RWPE2 (cell line): Measurements from ENCODE around the gene POLDIP2.

Experiments used
- ATAC-seq: fragments of 200-7000 bp; cut with Tn5 transposase; 3 replicates; pipeline ENCODE4 v1.9.1; 2021; ENCODE audit warnings: low read depth
- DNase-seq: peaks from one replicate; pipeline ENCODE4 v3.0.0-alpha.2; 2020; ENCODE audit warnings: low spot score
- H3K27ac ChIP-seq: fragments of 450-650 bp; 2 replicates; pipeline ENCODE4 v1.5.1; 2017; ENCODE audit warnings: mild to moderate bottlenecking; ENCODE audit not compliant: poor library complexity, severe bottlenecking
- H3K27me3 ChIP-seq: fragments of 250-450 bp; sonication (Bioruptor Pico); 2 replicates; pipeline ENCODE4 v1.5.1; 2021; ENCODE audit warnings: mild to moderate bottlenecking, moderate library complexity; ENCODE audit not compliant: insufficient read depth, poor library complexity, severe bottlenecking
- H3K36me3 ChIP-seq: fragments of 250-450 bp; sonication (Bioruptor Pico); 2 replicates; pipeline ENCODE4 v1.5.1; 2020; ENCODE audit warnings: low read depth, mild to moderate bottlenecking, moderate library complexity
- H3K4me1 ChIP-seq: fragments of 250-450 bp; sonication (Bioruptor Pico); 2 replicates; pipeline ENCODE4 v1.5.1; 2021; ENCODE audit warnings: mild to moderate bottlenecking, moderate library complexity; ENCODE audit not compliant: insufficient read depth, poor library complexity, severe bottlenecking
- H3K4me3 ChIP-seq: fragments of 250-450 bp; sonication (Bioruptor Pico); 2 replicates; pipeline ENCODE4 v1.5.1; 2021; ENCODE audit warnings: mild to moderate bottlenecking, moderate library complexity; ENCODE audit not compliant: severe bottlenecking
- H3K9me3 ChIP-seq: fragments of 250-450 bp; sonication (Bioruptor Pico); 2 replicates; pipeline ENCODE4 v1.5.1; 2021; ENCODE audit warnings: mild to moderate bottlenecking, moderate library complexity; ENCODE audit not compliant: severe bottlenecking
- TF ChIP-seq, protein P1 (sequence below): fragments of 450-650 bp; IDR thresholded peaks from one replicate; pipeline ENCODE4 v1.5.1; 2017; ENCODE audit warnings: mild to moderate bottlenecking, moderate library complexity; ENCODE audit not compliant: poor library complexity, severe bottlenecking

The POLDIP2 gene

GRCh38 chr17:28317099-28317965 is 40.0 kb downstream of the POLDIP2 start:
- TF ChIP-seq, protein P1, sequence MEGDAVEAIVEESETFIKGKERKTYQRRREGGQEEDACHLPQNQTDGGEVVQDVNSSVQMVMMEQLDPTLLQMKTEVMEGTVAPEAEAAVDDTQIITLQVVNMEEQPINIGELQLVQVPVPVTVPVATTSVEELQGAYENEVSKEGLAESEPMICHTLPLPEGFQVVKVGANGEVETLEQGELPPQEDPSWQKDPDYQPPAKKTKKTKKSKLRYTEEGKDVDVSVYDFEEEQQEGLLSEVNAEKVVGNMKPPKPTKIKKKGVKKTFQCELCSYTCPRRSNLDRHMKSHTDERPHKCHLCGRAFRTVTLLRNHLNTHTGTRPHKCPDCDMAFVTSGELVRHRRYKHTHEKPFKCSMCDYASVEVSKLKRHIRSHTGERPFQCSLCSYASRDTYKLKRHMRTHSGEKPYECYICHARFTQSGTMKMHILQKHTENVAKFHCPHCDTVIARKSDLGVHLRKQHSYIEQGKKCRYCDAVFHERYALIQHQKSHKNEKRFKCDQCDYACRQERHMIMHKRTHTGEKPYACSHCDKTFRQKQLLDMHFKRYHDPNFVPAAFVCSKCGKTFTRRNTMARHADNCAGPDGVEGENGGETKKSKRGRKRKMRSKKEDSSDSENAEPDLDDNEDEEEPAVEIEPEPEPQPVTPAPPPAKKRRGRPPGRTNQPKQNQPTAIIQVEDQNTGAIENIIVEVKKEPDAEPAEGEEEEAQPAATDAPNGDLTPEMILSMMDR: no peak
- no peak for DNase-seq
- Histone ChIP-seq H3K27me3 (no peaks in the 10 kb centered on the region), H3K9me3 (no peaks in the 10 kb centered on the region), H3K27ac (no peak overlapping the region), H3K36me3 (peaks cover 16% of the 10 kb centered on the region), H3K4me1 (no peaks in the 10 kb centered on the region), H3K4me3 (no peak overlapping the region)
- no peak for ATAC-seq

GRCh38 chr17:28315846-28316705 is 41.3 kb downstream of the POLDIP2 start:
- H3K4me1 ChIP-seq: no peaks in the 10 kb centered on the region
- DNase-seq: no peak
- no peak overlapping the region for H3K4me3 ChIP-seq
- no peak overlapping the region for H3K27ac ChIP-seq
- H3K36me3 ChIP-seq: peaks cover 7% of the 10 kb centered on the region
- H3K27me3 ChIP-seq: no peaks in the 10 kb centered on the region
- TF ChIP-seq, protein P1: no peak
- ATAC-seq: no peak
- H3K9me3 ChIP-seq: no peaks in the 10 kb centered on the region

- H3K27ac ChIP-seq: no peak overlapping the region
- DNase-seq (no peak), ATAC-seq (no peak)
- no peaks in the 10 kb centered on the region for H3K4me1 ChIP-seq
- H3K9me3 ChIP-seq: no peaks in the 10 kb centered on the region
- no peaks in the 10 kb centered on the region for H3K36me3 ChIP-seq
- no peak overlapping the region for H3K4me3 ChIP-seq
- no peaks in the 10 kb centered on the region for H3K27me3 ChIP-seq
- TF ChIP-seq, protein P1: no peak
Observed at GRCh38 chr17:28313841-28314240, 43.5 kb downstream of the POLDIP2 start.

DNA sequence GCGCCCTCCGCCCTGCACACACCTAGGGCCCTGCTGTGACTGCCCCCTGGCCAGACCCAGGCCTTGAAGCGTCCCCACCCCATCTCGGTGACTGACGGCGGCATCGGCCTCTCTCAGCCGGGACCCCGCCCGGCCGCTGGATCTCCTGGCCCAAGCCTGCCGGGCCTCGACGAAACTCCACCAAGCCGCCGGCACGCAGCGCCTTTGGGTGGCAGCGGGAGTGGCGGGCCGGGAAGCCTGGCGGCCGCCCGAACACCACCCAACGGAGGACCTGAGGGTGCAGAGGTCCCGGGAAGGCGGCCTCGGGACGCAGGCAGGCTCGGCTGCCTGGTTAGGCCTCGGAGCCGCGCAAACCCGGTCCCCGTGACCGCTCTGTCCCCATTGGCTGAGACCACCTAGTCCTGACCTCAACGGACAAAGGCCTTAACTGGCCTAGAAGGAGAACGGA is 50.3 kb downstream of the POLDIP2 start:
- DNase-seq: no peak
- H3K4me1 ChIP-seq: no peaks in the 10 kb centered on the region
- H3K36me3 ChIP-seq: no peaks in the 10 kb centered on the region
- H3K27me3 ChIP-seq: no peaks in the 10 kb centered on the region
- TF ChIP-seq, protein P1: no peak
- H3K4me3 ChIP-seq: no peak overlapping the region
- H3K9me3 ChIP-seq: no peaks in the 10 kb centered on the region
- no peak overlapping the region for H3K27ac ChIP-seq
- ATAC-seq: no peak
